GM18502 (cell line): ENCODE measurements around the gene ADO.

Source experiments
- ATAC-seq: cut with Tn5 transposase; IDR thresholded peaks from one replicate; pipeline ENCODE4 v1.9.1; 2021; ENCODE audit warnings: mild to moderate bottlenecking; ENCODE audit not compliant: unreplicated experiment, poor library complexity

The ADO gene

GRCh38 chr10:62816331-62817120 lies 12.0 kb downstream of the ADO start, which contains the start of gene EGR2:
TSS of gene EGR2 (minus strand) at chr10:62816366. CDS start at chr10:62816029, 337 bp downstream.
- peak; percentile 82 for ATAC-seq

- peak; percentile 23 for ATAC-seq
Observed at GRCh38 chr10:62817121-62817765, 12.7 kb downstream of the ADO start.

GRCh38 chr10:62817766-62818425 lies 13.4 kb downstream of the ADO start:
- ATAC-seq: peak; percentile 39

- ATAC-seq: no peak
Observed at GRCh38 chr10:62818426-62819011, 14.0 kb downstream of the ADO start.

- no peak for ATAC-seq
Observed at GRCh38 chr10:62819141-62819920, 14.8 kb downstream of the ADO start.

GRCh38 chr10:62820586-62820985 lies 16.1 kb downstream of the ADO start:
- no peak for ATAC-seq

- ATAC-seq: no peak
Observed at GRCh38 chr10:62826273-62826672, 21.8 kb downstream of the ADO start.

GRCh38 chr10:62829622-62830021 lies 25.1 kb downstream of the ADO start:
- no peak for ATAC-seq

GRCh38 chr10:62830679-62831078 lies 26.2 kb downstream of the ADO start:
- ATAC-seq: no peak

GRCh38 chr10:62831346-62831745 lies 26.8 kb downstream of the ADO start:
- ATAC-seq: peak; percentile 60

GRCh38 chr10:62839590-62839989 lies 35.1 kb downstream of the ADO start:
- peak; percentile 55 for ATAC-seq

GRCh38 chr10:62842983-62843382 lies 38.5 kb downstream of the ADO start:
- ATAC-seq: no peak

GRCh38 chr10:62843600-62843999 lies 39.1 kb downstream of the ADO start:
- no peak for ATAC-seq

- no peak for ATAC-seq
Observed at GRCh38 chr10:62844280-62845011, 39.9 kb downstream of the ADO start.

- ATAC-seq: no peak
Observed at GRCh38 chr10:62847433-62847832, 42.9 kb downstream of the ADO start.

GRCh38 chr10:62850646-62851045 lies 46.1 kb downstream of the ADO start:
- ATAC-seq: peak; percentile 27

GRCh38 chr10:62851442-62851841 lies 46.9 kb downstream of the ADO start:
- no peak for ATAC-seq

GRCh38 chr10:62852961-62853702 lies 48.6 kb downstream of the ADO start:
- peak; percentile 75 for ATAC-seq

- ATAC-seq: no peak
Observed at GRCh38 chr10:62853710-62854109, 49.2 kb downstream of the ADO start.
